Smooth muscle cell (in vitro differentiated cells): ENCODE measurements around the gene PSTK. TPM values are rescaled to one million over a fixed set of nuclear protein-coding genes. Genes with fewer than 3 reads are reported as not detected.

Experiments
- DNase-seq: peaks from one replicate; lab custom pipeline; 2025; ENCODE audit not compliant: unreplicated experiment; lab: John Stamatoyannopoulos, UW
- H2AFZ ChIP-seq: fragments of 200-600 bp; sonication (generic); 2 replicates; pipeline ENCODE4 v1.6.0; 2016; ENCODE audit warnings: antibody characterized with exemption, low read depth, mild to moderate bottlenecking
- H3F3A ChIP-seq: fragments of 200-600 bp; sonication (generic); 2 replicates; pipeline ENCODE4 v1.6.0; 2017; ENCODE audit warnings: antibody characterized with exemption, low read depth
- H3K27ac ChIP-seq: fragments of 200-600 bp; sonication (generic); 2 replicates; pipeline ENCODE4 v1.5.1; 2016; ENCODE audit warnings: low read depth, mild to moderate bottlenecking
- H3K27me3 ChIP-seq: fragments of 200-600 bp; sonication (generic); 2 replicates; pipeline ENCODE4 v1.6.1; 2016; ENCODE audit warnings: low read depth, mild to moderate bottlenecking
- H3K36me3 ChIP-seq: fragments of 200-600 bp; sonication (generic); 2 replicates; pipeline ENCODE4 v1.5.1; 2016; ENCODE audit warnings: low read depth
- H3K4me1 ChIP-seq: fragments of 200-600 bp; sonication (generic); 2 replicates; pipeline ENCODE4 v1.5.1; 2016; ENCODE audit warnings: low read depth
- H3K4me2 ChIP-seq: fragments of 200-600 bp; sonication (generic); 2 replicates; pipeline ENCODE4 v1.6.0; 2016; ENCODE audit warnings: mild to moderate bottlenecking
- H3K4me3 ChIP-seq: fragments of 200-600 bp; sonication (generic); 2 replicates; pipeline ENCODE4 v1.5.1; 2016; ENCODE audit warnings: mild to moderate bottlenecking
- H3K79me2 ChIP-seq: fragments of 200-600 bp; sonication (generic); 2 replicates; pipeline ENCODE4 v1.6.0; 2016; ENCODE audit warnings: low read depth, mild to moderate bottlenecking
- H3K9ac ChIP-seq: fragments of 200-600 bp; sonication (generic); 2 replicates; pipeline ENCODE4 v1.6.0; 2016; ENCODE audit warnings: low read depth
- H3K9me3 ChIP-seq: fragments of 200-600 bp; sonication (generic); replicated peaks from 2 replicates; pipeline ENCODE4 v1.5.1; 2016; ENCODE audit warnings: low read depth
- H4K20me1 ChIP-seq: fragments of 200-600 bp; sonication (generic); 2 replicates; pipeline ENCODE4 v1.6.0; 2016; ENCODE audit warnings: low read depth
- CTCF ChIP-seq: fragments of 200-600 bp; sonication (generic); IDR thresholded peaks from 2 replicates; pipeline ENCODE4 v1.5.1; 2017; ENCODE audit warnings: borderline replicate concordance, mild to moderate bottlenecking, antibody characterized with exemption; ENCODE audit not compliant: insufficient read depth, poor library complexity, severe bottlenecking
- WGBS: methylation state at CpG from one replicate; pipeline ENCODE4 v1.1.7; 2016; ENCODE audit warnings: low lambda C conversion rate; 5-methylcytosine and 5-hydroxymethylcytosine counted together
- polyA plus RNA-seq: library from polyadenylated mRNA; unstranded; fragments of >200 nt; fragmentation: Nextera tagmentation; extraction: Ambion mirVana; gene quantifications from 2 replicates; pipeline ENCODE4 v1.2.1, GENCODE V29; 2016
- total RNA-seq: library from RNA; depleted of rRNA; stranded (reverse); fragments of >200 nt; gene quantifications from 2 replicates; pipeline ENCODE4 v1.2.3, GENCODE V29; 2014

PSTK gene
- total and polyA plus RNA-seq, 2 experiments from 2014 or later: 7.0 to 14.2 TPM

DNA sequence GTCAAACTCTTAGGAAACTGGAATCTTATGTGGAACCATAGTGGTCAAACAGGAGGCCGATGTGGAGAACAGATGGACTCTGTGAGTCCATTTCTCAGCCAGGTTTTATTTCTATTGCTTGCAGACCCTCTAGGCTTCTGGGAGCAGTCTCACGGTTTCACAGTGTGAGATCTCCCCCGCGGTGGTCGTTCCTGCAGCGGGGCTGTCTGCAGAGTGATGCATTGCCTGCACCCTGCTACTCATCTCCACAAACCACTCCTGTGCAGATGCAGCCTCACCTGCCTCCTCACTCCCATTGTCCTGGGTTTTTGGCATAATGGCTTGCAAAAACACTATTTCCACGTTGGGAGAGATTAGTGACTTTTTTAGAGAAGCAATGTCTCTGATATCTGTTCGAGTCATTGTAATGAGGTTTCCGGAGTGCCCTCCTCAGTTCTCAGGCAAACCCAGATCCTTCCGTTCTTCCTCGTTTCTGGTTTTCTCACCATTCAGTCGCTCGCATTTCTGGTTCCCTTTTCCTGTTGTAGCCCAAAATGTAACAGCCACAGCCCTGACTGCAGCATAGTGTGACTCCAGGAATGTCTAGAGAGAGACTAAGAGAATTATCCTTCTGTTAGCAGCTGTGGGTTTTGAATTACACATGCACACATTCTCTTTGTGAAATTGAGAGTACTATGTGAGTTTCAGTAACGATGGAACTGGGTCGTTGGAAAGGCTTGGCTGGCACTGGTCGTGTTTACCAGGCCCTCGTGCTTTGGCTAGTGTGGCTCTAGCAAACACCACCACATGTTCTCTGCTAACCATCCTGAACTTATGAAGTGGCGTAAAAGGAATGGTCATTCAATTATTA lies 58.8 kb downstream of the PSTK start:
- 79% methylated on average over 18 of the region's 18 CpGs for whole genome bisulfite sequencing
- H3K4me2 ChIP-seq: no peak overlapping the region

DNA sequence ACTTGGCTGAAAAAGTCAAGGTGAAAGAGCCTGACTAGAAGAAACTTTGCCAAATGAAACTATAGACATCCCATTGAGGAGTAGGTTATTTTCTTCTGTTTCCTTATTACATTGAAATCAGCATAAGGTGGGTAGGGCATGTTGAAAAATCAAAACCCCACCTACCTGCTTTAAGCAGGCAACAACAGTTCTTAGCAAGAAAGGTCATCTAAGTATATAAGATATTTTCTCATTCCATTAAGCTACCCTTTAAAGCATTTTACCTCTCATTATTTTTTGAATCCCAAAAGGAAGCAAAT lies 59.4 kb downstream of the PSTK start:
- no peak for TF ChIP-seq CTCF
- Histone ChIP-seq H3K27me3 (no peaks in the 10 kb centered on the region), H3F3A (no peaks in the 10 kb centered on the region), H3K4me3 (no peak overlapping the region), H2AFZ (no peak overlapping the region), H4K20me1 (no peaks in the 10 kb centered on the region), H3K36me3 (no peaks in the 10 kb centered on the region), H3K4me2 (no peak overlapping the region), H3K9ac (no peak overlapping the region), H3K9me3 (no peaks in the 10 kb centered on the region), H3K4me1 (no peaks in the 10 kb centered on the region), H3K27ac (no peak overlapping the region), H3K79me2 (no peaks in the 10 kb centered on the region)
- no peak for DNase-seq

More for the DNA sequence above, 58.8 kb downstream of the PSTK start:
- Histone ChIP-seq H3K27ac (no peak overlapping the region), H2AFZ (no peak overlapping the region), H3K36me3 (no peaks in the 10 kb centered on the region), H3K79me2 (no peaks in the 10 kb centered on the region), H3K4me3 (no peak overlapping the region), H3K4me1 (no peaks in the 10 kb centered on the region), H3K9me3 (no peaks in the 10 kb centered on the region), H3K9ac (no peak overlapping the region), H4K20me1 (no peaks in the 10 kb centered on the region), H3F3A (no peaks in the 10 kb centered on the region), H3K27me3 (no peaks in the 10 kb centered on the region)
- TF ChIP-seq CTCF: no peak
- no peak for DNase-seq

Other genes with a start within 250 kb of the PSTK start
- 0.18 and 0.72 TPM in 2 replicates for gene CUZD1, start 134.5 kb upstream of the PSTK start, total RNA-seq
- 0.34 TPM in 1 of 2 replicates, not detected in the other for gene CUZD1, start 134.5 kb upstream of the PSTK start, polyA plus RNA-seq
- not detected in 2 replicates for gene FAM24B, start 100.8 kb upstream of the PSTK start, total RNA-seq
- gene FAM24B, start 100.8 kb upstream of the PSTK start, polyA plus RNA-seq: 0.30 TPM in 1 of 2 replicates, not detected in the other
- not detected in 2 replicates for gene FAM24A, start 69.8 kb upstream of the PSTK start, total RNA-seq
- not detected in 2 replicates for gene FAM24A, start 69.8 kb upstream of the PSTK start, polyA plus RNA-seq
- gene C10orf88, start 26.2 kb upstream of the PSTK start, total RNA-seq: 12.6 and 15.3 TPM in 2 replicates
- gene C10orf88, start 26.2 kb upstream of the PSTK start, polyA plus RNA-seq: 9.9 and 12.0 TPM in 2 replicates
- 6.2 and 6.6 TPM in 2 replicates for gene IKZF5, start 28.4 kb downstream of the PSTK start, total RNA-seq
- 5.6 and 7.3 TPM in 2 replicates for gene IKZF5, start 28.4 kb downstream of the PSTK start, polyA plus RNA-seq
- gene ACADSB, start 28.6 kb downstream of the PSTK start, total RNA-seq: 3.2 and 3.6 TPM in 2 replicates
- gene ACADSB, start 28.6 kb downstream of the PSTK start, polyA plus RNA-seq: 2.9 and 6.1 TPM in 2 replicates
- gene HMX3, start 155.6 kb downstream of the PSTK start, total RNA-seq: not detected in 2 replicates
- gene HMX3, start 155.6 kb downstream of the PSTK start, polyA plus RNA-seq: not detected in 2 replicates
- gene HMX2, start 167.7 kb downstream of the PSTK start, total RNA-seq: not detected in 2 replicates
- not detected in 2 replicates for gene HMX2, start 167.7 kb downstream of the PSTK start, polyA plus RNA-seq
- 78.4 and 95.2 TPM in 2 replicates for gene BUB3, start 174.0 kb downstream of the PSTK start, total RNA-seq
- 75.3 and 81.6 TPM in 2 replicates for gene BUB3, start 174.0 kb downstream of the PSTK start, polyA plus RNA-seq